HG03045 (cell line): ENCODE results near the gene STX4.

Source experiments
- ATAC-seq: cut with Tn5 transposase; IDR thresholded peaks from one replicate; pipeline ENCODE4 v1.9.1; 2021; ENCODE audit warnings: mild to moderate bottlenecking, moderate library complexity; ENCODE audit not compliant: unreplicated experiment

Gene STX4

DNA sequence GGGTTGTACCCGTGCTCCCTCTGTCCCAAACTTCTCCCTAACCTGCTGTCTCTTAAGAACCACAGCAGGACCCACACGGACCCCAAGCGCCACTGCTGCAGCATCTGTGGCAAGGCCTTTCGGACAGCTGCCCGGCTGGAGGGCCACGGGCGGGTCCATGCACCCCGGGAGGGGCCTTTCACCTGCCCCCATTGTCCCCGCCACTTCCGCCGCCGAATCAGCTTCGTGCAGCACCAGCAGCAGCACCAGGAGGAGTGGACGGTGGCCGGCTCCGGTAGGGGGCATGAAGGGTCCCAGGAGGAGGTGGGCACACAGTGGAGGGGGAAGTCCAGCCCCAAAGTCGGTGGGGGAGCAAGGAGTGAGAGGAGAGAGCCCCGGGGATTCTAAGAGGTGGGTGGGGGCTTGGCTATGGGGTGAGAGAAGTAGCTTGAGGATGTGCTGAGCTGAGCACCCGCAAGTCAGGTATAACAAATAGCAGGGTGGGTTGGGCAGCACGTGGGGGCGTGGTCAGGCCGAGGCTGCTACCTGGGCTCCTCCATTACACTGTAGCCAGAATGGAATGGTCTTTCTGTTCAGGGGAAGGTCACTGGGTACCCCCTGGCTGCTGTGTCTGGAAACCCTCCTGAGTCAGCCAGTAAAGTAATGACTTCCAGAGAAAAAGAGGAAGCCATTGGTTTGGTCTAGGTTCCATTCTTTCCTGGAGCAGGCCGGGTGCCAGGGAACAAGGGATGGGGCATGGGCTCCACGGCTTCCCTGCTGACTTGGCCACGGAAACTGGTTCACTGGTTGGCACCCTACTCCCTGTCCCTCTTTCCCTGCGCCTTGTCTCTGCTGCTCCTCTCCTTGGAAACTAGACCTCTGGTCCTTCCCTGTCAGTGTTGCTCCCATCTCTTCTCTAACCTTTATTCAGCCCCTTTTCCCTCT lies 48.3 kb downstream of the STX4 start:
- no peak for ATAC-seq

GRCh38 chr16:31082368-31083045 lies 49.1 kb downstream of the STX4 start:
- ATAC-seq: no peak

DNA sequence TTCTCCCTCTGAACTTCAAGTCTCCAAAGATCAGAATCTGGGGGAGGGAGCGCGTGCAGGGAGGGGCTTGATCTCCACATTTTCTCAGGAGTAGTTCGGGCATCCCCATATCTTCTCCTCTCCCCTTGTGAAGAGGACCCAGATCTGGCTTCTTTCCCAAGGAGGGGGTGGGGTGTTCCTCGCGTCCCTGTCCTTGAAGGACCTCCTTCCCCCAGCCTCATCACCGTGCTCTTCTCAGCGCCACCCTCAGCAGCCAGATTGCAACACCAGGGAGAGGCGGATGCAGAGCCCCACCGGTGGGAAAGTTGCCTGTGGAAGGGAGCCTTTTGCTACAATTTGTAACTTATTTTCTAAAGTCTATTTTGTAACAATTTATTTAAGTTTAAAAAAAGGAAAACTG lies 49.7 kb downstream of the STX4 start:
- no peak for ATAC-seq

- no peak for ATAC-seq
These were observed 50.2 kb downstream of the STX4 start for GRCh38 chr16:31083556-31083955.

DNA sequence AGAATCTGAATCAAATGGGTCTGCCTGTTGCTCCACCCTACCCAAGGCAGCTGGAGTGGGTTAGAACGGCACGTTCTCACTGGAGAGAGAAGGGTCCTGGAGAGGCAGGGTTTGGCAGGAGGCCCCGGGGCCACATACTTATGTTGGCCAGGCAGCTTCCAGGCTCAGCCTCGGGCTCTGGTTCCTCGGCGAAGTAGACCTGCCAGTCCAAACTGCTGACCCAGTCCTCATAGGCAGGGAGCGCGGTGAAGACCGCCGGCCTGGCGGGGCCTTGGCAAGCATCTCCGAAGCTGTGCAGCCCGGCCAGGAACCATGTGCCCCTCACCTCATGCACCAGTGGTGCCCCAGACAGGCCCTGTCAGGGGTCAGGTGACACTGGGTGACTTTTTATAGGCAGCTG lies 50.6 kb downstream of the STX4 start:
- no peak for ATAC-seq

DNA sequence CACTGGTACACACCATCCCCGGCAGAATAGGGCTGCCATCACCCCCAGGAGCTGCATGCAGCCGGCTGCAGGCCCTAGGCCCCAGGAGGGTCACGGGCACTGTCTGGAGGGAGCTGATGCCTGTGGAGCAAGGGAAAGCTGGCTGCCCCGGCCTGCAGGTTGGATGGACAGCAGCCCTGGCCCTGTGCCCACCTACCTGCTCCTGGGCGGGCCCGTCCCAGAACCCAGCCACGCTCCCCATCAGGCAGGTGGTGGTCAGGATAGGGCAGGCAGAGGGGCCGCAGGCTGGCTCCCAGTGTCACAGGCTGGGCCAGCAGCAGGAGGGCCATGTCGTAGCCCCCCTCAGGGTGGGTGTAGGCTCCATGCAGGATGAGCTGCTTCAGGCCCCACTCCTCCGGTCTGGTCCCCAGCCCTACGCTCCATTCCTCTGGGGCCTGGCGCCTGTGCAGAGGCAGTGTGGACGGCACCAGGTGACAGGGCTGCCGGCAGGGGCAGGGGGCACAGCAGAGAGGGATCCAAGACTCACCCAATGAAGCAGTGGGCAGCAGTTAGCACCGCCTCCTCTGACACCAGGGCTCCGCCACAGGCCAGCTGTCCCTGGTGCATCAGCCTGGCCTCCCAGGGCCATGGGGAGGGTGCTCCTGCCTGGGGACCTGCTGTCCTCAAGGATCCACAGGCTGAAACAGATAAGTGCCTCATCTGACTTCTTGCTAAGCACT lies 51.4 kb downstream of the STX4 start:
- ATAC-seq: no peak

DNA sequence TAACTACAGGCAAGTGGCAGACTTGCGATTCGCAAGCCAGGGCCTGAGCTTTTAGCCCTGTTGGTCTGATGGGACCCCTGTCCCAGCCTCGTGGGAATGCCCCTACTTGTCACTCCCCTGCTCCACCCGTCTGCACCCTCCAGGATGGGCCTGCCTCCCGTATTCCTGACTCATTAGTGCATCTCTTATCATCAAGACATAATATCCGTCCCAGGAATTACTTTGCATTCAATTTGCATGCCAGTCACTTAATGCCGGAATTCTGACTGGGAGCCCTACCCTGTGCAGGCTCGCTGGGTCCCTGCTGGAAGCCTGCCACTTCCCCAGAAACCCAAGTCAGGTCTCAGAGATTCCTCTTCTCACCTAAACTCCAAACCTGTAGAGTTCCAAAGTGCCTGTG lies 52.1 kb downstream of the STX4 start:
- ATAC-seq: no peak

DNA sequence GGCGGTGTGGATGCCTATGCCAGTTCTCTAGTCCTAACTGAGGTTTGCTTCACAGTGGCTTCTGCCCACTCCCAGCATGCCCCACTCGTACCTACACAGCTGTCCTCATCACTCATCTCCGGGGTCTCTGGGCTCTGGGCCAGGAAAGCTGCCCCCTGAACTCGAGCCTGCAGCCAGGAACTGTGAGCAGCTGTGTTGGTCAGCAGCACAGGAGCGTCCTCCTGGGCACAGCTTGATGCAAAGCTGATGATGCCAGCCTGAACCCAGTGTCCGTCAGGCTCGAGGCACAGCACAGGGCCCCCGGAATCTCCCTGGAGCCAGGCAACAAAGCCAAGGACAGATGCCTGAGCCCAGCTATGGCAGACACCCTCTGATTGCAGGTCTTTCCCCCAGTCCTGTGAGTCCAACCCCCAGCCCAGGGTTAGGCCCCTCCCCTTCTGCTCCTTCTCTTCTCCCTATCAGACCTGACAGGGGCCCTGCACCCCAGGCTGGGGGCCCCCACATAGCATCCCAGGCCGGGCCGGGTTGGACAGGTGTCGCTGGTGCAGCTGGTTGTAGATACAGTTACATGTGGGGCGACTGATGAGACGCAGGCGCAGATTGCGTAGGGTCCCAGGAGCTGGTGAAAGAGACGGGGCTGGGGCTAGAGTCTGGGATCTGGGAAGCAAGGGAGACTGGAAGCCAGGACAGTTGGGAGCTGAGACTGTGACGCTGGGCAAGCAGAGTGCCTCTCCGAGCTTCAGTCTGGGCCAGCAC lies 52.7 kb downstream of the STX4 start:
- no peak for ATAC-seq

- ATAC-seq: no peak
These were observed 53.2 kb downstream of the STX4 start for GRCh38 chr16:31086629-31086906.

GRCh38 chr16:31087481-31087880 lies 54.1 kb downstream of the STX4 start:
- no peak for ATAC-seq

- no peak for ATAC-seq
These were observed 54.6 kb downstream of the STX4 start for GRCh38 chr16:31087971-31088370.

DNA sequence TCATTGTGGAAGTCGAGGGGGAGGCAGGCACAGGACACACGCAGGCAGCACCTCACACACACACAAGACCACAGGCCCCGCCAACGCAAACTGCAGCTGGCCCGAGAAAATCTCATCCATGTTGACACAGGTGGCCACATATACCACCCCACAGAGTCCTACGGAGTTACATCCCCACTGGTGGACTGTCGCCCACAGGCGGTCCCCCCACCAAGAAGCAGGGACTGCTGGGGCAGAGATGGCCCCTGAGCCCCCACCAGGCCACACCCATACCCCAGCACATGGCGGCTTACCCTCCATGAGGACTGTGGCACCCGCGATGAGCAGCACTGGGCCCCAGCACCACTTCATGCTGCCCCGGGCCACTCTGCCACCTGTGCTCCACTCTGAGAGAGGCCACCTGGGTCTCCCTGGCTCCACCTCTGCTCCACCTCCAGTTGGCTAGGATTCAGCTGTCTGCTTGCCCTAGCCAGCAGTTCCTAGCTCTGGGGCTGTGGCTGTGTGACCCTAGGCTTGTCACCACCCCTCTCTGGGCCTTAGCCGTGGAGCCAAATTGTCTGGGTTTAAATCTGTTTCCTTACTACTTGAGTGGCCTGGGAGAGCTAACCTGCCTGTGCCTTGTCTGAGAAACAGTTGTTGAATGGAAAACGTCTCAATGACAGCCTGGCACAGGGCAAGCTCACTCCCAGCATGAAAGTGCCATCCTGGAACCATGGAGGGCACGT lies 55.3 kb downstream of the STX4 start, which contains the start of gene PRSS53:
Gene PRSS53, minus strand, starts transcription at position 485 of the 725 bp plus-strand sequence. Its CDS starts 134 bp downstream, at position 351.
- ATAC-seq: no peak

- no peak for ATAC-seq
These were observed 55.8 kb downstream of the STX4 start for GRCh38 chr16:31089199-31089598.
